Measurements from ENCODE around the gene MLANA.

GRCh38 chr9:5894237-5894959 lies 3.7 kb downstream of the MLANA start:
- TF ChIP-seq POLR2AphosphoS5 (IDR thresholded peaks at IDR 0.05; ENCODE audit: low read depth, low read length) (no peak), POLR2A (IDR thresholded peaks at IDR 0.05; ENCODE audit: low read depth, low read length) (no peak), TAF1 (IDR thresholded peaks at IDR 0.05; ENCODE audit: low read depth, low read length) (no peak), SPI1 (IDR thresholded peaks at IDR 0.05; ENCODE audit: low read depth, low read length) (no peak), PAX5 (IDR thresholded peaks at IDR 0.05; ENCODE audit: insufficient read depth, low read length, severe bottlenecking) (no peak)

All from GM12891 (cell line).